Epithelial cell of proximal tubule (primary cell): ENCODE results near the gene EXOC6. TPM values are rescaled to one million over a fixed set of nuclear protein-coding genes. Genes with fewer than 3 reads are reported as not detected.

Experiments
- DNase-seq: peaks from one replicate; pipeline ENCODE4 v3.0.0-alpha.2; 2011; ENCODE audit warnings: low read depth
- H3K4me3 ChIP-seq: 2 replicates; pipeline ENCODE4 v1.5.1; 2011; ENCODE audit warnings: low read depth, mild to moderate bottlenecking, low read length
- CTCF ChIP-seq: conservative IDR thresholded peaks from 2 replicates; pipeline ENCODE4 v1.5.1; 2012; ENCODE audit warnings: low read depth, mild to moderate bottlenecking, low read length
- total RNA-seq: library from RNA; depleted of rRNA; stranded (reverse); fragments of >200 nt; gene quantifications from 2 replicates; pipeline ENCODE4 v1.2.3, GENCODE V29; 2015

The EXOC6 gene
- total RNA-seq, 1 donor from 2014 or later, result 12.1 TPM

- TF ChIP-seq CTCF, result no peak
- no peak overlapping the region for H3K4me3 ChIP-seq
- DNase-seq, result no peak
These were observed 14.0 kb upstream of the EXOC6 start for GRCh38 chr10:92834331-92834730.

GRCh38 chr10:92834986-92835385 is 13.3 kb upstream of the EXOC6 start:
- H3K4me3 ChIP-seq, result no peak overlapping the region
- DNase-seq, result no peak
- no peak for TF ChIP-seq CTCF

GRCh38 chr10:92837456-92837855 is 10.9 kb upstream of the EXOC6 start:
- no peak for DNase-seq
- no peak overlapping the region for H3K4me3 ChIP-seq
- no peak for TF ChIP-seq CTCF

- TF ChIP-seq CTCF, result peak; percentile 51
- DNase-seq, result no peak
- no peak overlapping the region for H3K4me3 ChIP-seq
These were observed 8.9 kb upstream of the EXOC6 start for GRCh38 chr10:92839191-92840085.

GRCh38 chr10:92844746-92845145 is 3.6 kb upstream of the EXOC6 start:
- no peak overlapping the region for H3K4me3 ChIP-seq
- no peak for DNase-seq
- peak; percentile 8 for TF ChIP-seq CTCF

- DNase-seq, result no peak
- no peak for TF ChIP-seq CTCF
- no peak overlapping the region for H3K4me3 ChIP-seq
These were observed 2.4 kb upstream of the EXOC6 start for GRCh38 chr10:92845921-92846320.

GRCh38 chr10:92846344-92846743 is 2.0 kb upstream of the EXOC6 start:
- TF ChIP-seq CTCF, result no peak

More at GRCh38 chr10:92846344-92846743, 2.0 kb upstream of the EXOC6 start:
- no peak overlapping the region for H3K4me3 ChIP-seq
- no peak for DNase-seq
